ENCODE measurements around the gene NRROS.

DNA sequence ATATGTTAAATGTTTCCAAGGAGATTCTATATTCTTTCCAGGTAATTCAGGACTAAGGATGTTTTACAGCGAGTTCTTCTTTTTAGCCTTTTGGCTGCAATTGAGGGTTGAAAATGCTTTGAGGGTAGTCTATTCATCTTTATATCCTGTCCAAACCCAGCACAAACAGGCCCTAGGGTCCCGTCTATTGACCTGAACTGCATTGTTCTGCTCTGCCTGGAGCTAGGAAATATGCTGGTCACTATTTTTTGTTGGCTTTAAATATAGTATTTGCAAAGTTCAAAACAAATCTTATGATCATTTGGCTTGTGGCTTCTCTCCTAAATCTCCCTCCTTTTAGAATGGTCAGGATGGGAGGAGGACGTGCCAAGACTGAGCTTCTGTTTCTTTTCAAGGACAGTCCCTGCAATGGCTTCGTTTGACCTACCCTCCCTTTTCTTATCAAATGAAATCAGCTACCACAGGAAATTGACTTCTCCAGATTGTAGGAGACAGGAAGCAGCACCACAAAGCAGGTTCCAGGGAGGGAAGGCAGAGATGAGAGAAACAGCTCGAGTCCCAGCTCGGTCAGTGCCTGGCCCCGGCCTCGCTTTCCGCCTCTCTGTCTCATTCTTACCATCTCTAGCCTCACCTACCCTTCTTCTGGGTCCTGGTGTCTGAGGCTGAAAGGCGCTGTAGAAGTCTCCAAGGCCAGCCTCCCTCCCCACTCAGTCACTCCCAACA lies 27.6 kb upstream of the NRROS start:
- TF ChIP-seq, protein P1, sequence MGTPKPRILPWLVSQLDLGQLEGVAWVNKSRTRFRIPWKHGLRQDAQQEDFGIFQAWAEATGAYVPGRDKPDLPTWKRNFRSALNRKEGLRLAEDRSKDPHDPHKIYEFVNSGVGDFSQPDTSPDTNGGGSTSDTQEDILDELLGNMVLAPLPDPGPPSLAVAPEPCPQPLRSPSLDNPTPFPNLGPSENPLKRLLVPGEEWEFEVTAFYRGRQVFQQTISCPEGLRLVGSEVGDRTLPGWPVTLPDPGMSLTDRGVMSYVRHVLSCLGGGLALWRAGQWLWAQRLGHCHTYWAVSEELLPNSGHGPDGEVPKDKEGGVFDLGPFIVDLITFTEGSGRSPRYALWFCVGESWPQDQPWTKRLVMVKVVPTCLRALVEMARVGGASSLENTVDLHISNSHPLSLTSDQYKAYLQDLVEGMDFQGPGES (IDR thresholded peaks at IDR 0.05; ENCODE audit: low read depth, low read length) = no peak
- TF ChIP-seq RCOR1 (IDR thresholded peaks at IDR 0.05; ENCODE audit: low read length) = no peak
- TF ChIP-seq RAD21 (IDR thresholded peaks at IDR 0.05; ENCODE audit: low read length) = no peak
- no peak for TF ChIP-seq MAX (IDR thresholded peaks at IDR 0.05; ENCODE audit: low read depth)
- no peak for TF ChIP-seq JUND (IDR thresholded peaks at IDR 0.05)
- no peak for TF ChIP-seq CHD2 (IDR thresholded peaks at IDR 0.05; ENCODE audit: low read length, partially characterized antibody)
- TF ChIP-seq, protein P2, sequence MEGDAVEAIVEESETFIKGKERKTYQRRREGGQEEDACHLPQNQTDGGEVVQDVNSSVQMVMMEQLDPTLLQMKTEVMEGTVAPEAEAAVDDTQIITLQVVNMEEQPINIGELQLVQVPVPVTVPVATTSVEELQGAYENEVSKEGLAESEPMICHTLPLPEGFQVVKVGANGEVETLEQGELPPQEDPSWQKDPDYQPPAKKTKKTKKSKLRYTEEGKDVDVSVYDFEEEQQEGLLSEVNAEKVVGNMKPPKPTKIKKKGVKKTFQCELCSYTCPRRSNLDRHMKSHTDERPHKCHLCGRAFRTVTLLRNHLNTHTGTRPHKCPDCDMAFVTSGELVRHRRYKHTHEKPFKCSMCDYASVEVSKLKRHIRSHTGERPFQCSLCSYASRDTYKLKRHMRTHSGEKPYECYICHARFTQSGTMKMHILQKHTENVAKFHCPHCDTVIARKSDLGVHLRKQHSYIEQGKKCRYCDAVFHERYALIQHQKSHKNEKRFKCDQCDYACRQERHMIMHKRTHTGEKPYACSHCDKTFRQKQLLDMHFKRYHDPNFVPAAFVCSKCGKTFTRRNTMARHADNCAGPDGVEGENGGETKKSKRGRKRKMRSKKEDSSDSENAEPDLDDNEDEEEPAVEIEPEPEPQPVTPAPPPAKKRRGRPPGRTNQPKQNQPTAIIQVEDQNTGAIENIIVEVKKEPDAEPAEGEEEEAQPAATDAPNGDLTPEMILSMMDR (IDR thresholded peaks at IDR 0.05) = no peak
- no peak; the same call in 1 of the 2 replicates for TF ChIP-seq TCF12 (IDR thresholded peaks at IDR 0.05)
- TF ChIP-seq SMC3 (IDR thresholded peaks at IDR 0.05; ENCODE audit: low read depth, low read length) = no peak
- TF ChIP-seq TEAD4 (IDR thresholded peaks at IDR 0.05; ENCODE audit: borderline replicate concordance, insufficient read depth) = no peak
- TF ChIP-seq EZH2phosphoT487 (IDR thresholded peaks at IDR 0.05; ENCODE audit: borderline replicate concordance, low read depth) = no peak
- no peak for TF ChIP-seq SIN3A (IDR thresholded peaks at IDR 0.05; ENCODE audit: borderline replicate concordance, low read depth, low read length)
- no peak for TF ChIP-seq USF2 (IDR thresholded peaks at IDR 0.05; ENCODE audit: borderline replicate concordance, low read depth, low read length)
- TF ChIP-seq ZBTB33 (IDR thresholded peaks at IDR 0.05; ENCODE audit: borderline replicate concordance, low read depth) = no peak
